Mesendoderm (in vitro differentiated cells): ENCODE data around the gene DZIP1L.

ENCODE experiments used
- DNase-seq: peaks from one replicate; pipeline ENCODE4 v3.0.0; 2013
- H2AK5ac ChIP-seq: 2 replicates; pipeline ENCODE4 v1.6.1; 2013; ENCODE audit warnings: low read length, inconsistent platforms
- H2BK120ac ChIP-seq: 2 replicates; pipeline ENCODE4 v1.6.1; 2013; ENCODE audit warnings: low read depth, mild to moderate bottlenecking, low read length, moderate library complexity, mixed read lengths
- H2BK15ac ChIP-seq: replicated peaks from 2 replicates; pipeline ENCODE4 v1.6.1; 2013; ENCODE audit warnings: low read depth, mild to moderate bottlenecking, moderate library complexity
- H2BK5ac ChIP-seq: 2 replicates; pipeline ENCODE4 v1.6.1; 2013; ENCODE audit warnings: low read length, inconsistent platforms
- H3K18ac ChIP-seq: 2 replicates; pipeline ENCODE4 v1.6.1; 2013; ENCODE audit warnings: mild to moderate bottlenecking, low read length, mixed read lengths
- H3K23ac ChIP-seq: one replicate; pipeline ENCODE4 v1.6.1; 2013; ENCODE audit warnings: low read length
- H3K27ac ChIP-seq: 2 replicates; pipeline ENCODE4 v1.5.1; 2013; ENCODE audit warnings: low read depth, mild to moderate bottlenecking, inconsistent platforms, low read length, moderate library complexity
- H3K27me3 ChIP-seq: 2 replicates; pipeline ENCODE4 v1.6.1; 2013; ENCODE audit warnings: low read length, control low read depth, mild to moderate bottlenecking, inconsistent platforms; ENCODE audit not compliant: insufficient read depth, poor library complexity
- H3K36me3 ChIP-seq: 2 replicates; pipeline ENCODE4 v1.6.1; 2013; ENCODE audit warnings: low read length, inconsistent platforms; ENCODE audit not compliant: control insufficient read depth, insufficient read depth
- H3K4ac ChIP-seq: one replicate; pipeline ENCODE4 v1.6.1; 2013; ENCODE audit warnings: low read depth, mild to moderate bottlenecking, low read length, moderate library complexity
- H3K4me1 ChIP-seq: 2 replicates; pipeline ENCODE4 v1.6.1; 2013; ENCODE audit warnings: low read depth, low read length, inconsistent platforms; ENCODE audit not compliant: control insufficient read depth
- H3K4me2 ChIP-seq: 2 replicates; pipeline ENCODE4 v1.6.1; 2013; ENCODE audit warnings: low read length
- H3K4me3 ChIP-seq: 2 replicates; pipeline ENCODE4 v1.5.1; 2013; ENCODE audit warnings: mild to moderate bottlenecking, low read length
- H3K56ac ChIP-seq: one replicate; pipeline ENCODE4 v1.6.1; 2013; ENCODE audit warnings: low read length
- H3K79me1 ChIP-seq: 2 replicates; pipeline ENCODE4 v1.6.1; 2013; ENCODE audit warnings: low read length, inconsistent platforms
- H3K79me2 ChIP-seq: 2 replicates; pipeline ENCODE4 v1.6.1; 2013; ENCODE audit warnings: mild to moderate bottlenecking, low read length; ENCODE audit not compliant: control insufficient read depth, insufficient read depth
- H3K9ac ChIP-seq: 2 replicates; pipeline ENCODE4 v1.6.1; 2013; ENCODE audit warnings: low read length, inconsistent platforms
- H4K5ac ChIP-seq: one replicate; pipeline ENCODE4 v1.6.1; 2013; ENCODE audit warnings: low read length
- H4K8ac ChIP-seq: one replicate; pipeline ENCODE4 v1.6.1; 2013; ENCODE audit warnings: low read depth, mild to moderate bottlenecking, control low read depth, low read length, moderate library complexity
- WGBS: extraction: QIAGEN DNeasy Blood & Tissue Kit; methylation state at CpG from one replicate; pipeline ENCODE4 v1.1.7; 2013; ENCODE audit warnings: low lambda C conversion rate, missing lambda C conversion rate; ENCODE audit not compliant: insufficient coverage; ENCODE audit errors: extremely low coverage; 5-methylcytosine and 5-hydroxymethylcytosine counted together

DZIP1L gene

DNA sequence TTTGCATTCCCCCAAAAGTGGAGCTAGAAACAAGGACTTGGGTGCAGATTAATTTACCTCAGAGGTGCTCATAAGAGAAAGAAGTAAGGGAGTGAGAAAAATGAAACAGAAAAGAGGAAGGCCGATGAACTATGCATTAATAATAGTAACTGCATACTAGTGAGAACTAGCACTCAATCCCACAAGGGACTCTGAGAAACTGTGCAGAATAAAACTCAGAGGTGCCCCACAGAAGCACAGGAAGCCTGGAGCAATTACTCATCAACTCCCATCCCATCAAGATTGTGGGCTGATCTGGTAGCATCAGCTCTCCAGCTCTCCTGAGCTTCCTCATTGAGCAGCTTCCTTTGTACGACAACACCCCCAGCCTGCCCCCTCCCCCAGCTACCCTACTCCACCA lies 54.6 kb downstream of the DZIP1L start:
- Histone ChIP-seq H3K79me2 (no peaks in the 10 kb centered on the region), H3K79me1 (no peaks in the 10 kb centered on the region), H2BK120ac (no peak overlapping the region), H3K27me3 (no peaks in the 10 kb centered on the region), H3K4me1 (no peaks in the 10 kb centered on the region), H3K36me3 (no peaks in the 10 kb centered on the region), H3K4ac (no peak overlapping the region), H3K9ac (no peak overlapping the region), H3K23ac (no peak overlapping the region), H3K4me2 (no peak overlapping the region), H3K56ac (no peak overlapping the region), H3K4me3 (no peak overlapping the region), H3K27ac (no peak overlapping the region), H4K8ac (no peak overlapping the region), H4K5ac (no peak overlapping the region), H3K18ac (no peak overlapping the region), H2BK5ac (no peak overlapping the region), H2BK15ac (no peak overlapping the region), H2AK5ac (no peak overlapping the region)
- DNase-seq = no peak
- WGBS = no CpG with 5 or more reads among the region's 2 CpGs

DNA sequence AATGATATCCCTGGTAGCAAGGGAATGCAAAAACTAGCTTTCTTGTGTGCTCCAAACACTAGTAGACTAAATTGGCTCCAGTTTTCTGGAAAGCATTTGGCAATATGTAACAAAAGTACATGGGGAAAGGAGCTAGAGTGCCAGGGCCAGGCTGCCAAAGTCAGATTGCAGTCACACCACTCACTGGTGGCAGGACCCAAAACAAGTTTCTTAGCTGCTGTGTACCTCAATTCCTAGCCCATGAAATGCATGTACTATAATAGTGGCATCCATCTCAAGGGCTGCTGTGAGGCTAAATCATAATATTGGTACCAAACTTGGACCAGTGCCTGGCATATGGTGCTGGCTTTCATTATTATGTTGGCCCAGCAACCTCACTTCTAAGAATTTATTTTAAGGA lies 56.1 kb downstream of the DZIP1L start:
- Histone ChIP-seq H3K4me2 (no peak overlapping the region), H4K5ac (no peak overlapping the region), H3K79me2 (no peaks in the 10 kb centered on the region), H3K27ac (no peak overlapping the region), H3K4me1 (no peaks in the 10 kb centered on the region), H2BK5ac (no peak overlapping the region), H2BK120ac (no peak overlapping the region), H3K56ac (no peak overlapping the region), H2AK5ac (no peak overlapping the region), H3K4me3 (no peak overlapping the region), H4K8ac (no peak overlapping the region), H3K36me3 (no peaks in the 10 kb centered on the region), H3K23ac (no peak overlapping the region), H2BK15ac (no peak overlapping the region), H3K27me3 (no peaks in the 10 kb centered on the region), H3K79me1 (no peaks in the 10 kb centered on the region), H3K18ac (no peak overlapping the region), H3K9ac (no peak overlapping the region), H3K4ac (no peak overlapping the region)
- DNase-seq = no peak

DNA sequence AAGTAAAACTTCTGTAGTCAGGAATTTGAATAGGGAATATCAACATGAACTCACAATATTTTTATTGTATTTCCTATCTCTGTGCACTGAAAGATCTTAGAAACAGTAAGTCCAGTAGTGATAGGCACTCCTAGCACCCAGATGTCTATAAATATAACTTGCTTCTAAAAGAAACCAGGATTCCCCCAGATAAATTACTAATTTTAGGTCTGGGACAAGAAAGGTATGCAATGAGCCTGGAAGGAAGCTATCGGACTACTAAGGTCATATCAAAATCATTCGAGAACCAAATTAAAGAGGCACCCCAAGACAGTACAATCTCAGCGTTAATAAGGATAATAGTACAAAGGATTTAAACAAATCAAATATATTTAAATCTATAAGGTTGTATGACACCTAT lies 58.0 kb downstream of the DZIP1L start:
- Histone ChIP-seq H3K23ac (no peak overlapping the region), H3K4me1 (no peaks in the 10 kb centered on the region), H3K4me3 (no peak overlapping the region), H3K56ac (no peak overlapping the region), H3K18ac (no peak overlapping the region), H2BK15ac (no peak overlapping the region), H4K5ac (no peak overlapping the region), H3K36me3 (no peaks in the 10 kb centered on the region), H3K9ac (no peak overlapping the region), H2BK120ac (no peak overlapping the region), H3K27me3 (no peaks in the 10 kb centered on the region), H3K79me1 (no peaks in the 10 kb centered on the region), H3K27ac (no peak overlapping the region), H4K8ac (no peak overlapping the region), H2AK5ac (no peak overlapping the region), H2BK5ac (no peak overlapping the region), H3K79me2 (no peaks in the 10 kb centered on the region), H3K4ac (no peak overlapping the region), H3K4me2 (no peak overlapping the region)
- WGBS = no CpG with 5 or more reads among the region's 3 CpGs
- no peak for DNase-seq

DNA sequence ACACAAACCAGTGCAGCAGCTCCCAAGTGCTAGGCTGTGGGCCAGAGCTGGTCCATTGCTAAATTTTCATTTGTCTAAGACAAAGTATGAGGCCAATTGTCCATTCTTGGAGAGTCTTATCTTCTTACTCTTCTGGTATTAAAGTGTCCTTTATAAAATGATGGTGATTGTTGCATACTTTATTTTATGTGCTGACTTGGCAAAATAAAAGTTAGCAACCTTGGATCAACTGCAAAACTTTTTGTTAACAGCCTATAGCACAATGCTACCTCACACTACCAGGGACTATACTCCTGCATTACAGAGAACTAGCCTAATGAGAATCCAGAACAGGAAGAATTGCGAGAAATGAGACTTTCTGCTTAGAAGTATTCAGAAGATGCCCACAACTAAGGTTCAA lies 61.4 kb downstream of the DZIP1L start:
- no peak overlapping the region for H3K4me2 ChIP-seq
- no peak overlapping the region for H3K27ac ChIP-seq
- H2BK5ac ChIP-seq = no peak overlapping the region
- H3K9ac ChIP-seq = no peak overlapping the region
- no peaks in the 10 kb centered on the region for H3K79me1 ChIP-seq
- H3K79me2 ChIP-seq = no peaks in the 10 kb centered on the region
- H4K8ac ChIP-seq = no peak overlapping the region
- no peak overlapping the region for H3K23ac ChIP-seq
- WGBS = no CpG with 5 or more reads among the region's 1 CpG
- no peak overlapping the region for H2AK5ac ChIP-seq
- H4K5ac ChIP-seq = no peak overlapping the region
- no peak overlapping the region for H3K18ac ChIP-seq
- no peak overlapping the region for H2BK120ac ChIP-seq
- no peak for DNase-seq
- no peaks in the 10 kb centered on the region for H3K4me1 ChIP-seq
- H3K4ac ChIP-seq = no peak overlapping the region
- no peaks in the 10 kb centered on the region for H3K36me3 ChIP-seq
- no peak overlapping the region for H3K56ac ChIP-seq
- no peak overlapping the region for H2BK15ac ChIP-seq
- H3K4me3 ChIP-seq = no peak overlapping the region
- no peaks in the 10 kb centered on the region for H3K27me3 ChIP-seq

DNA sequence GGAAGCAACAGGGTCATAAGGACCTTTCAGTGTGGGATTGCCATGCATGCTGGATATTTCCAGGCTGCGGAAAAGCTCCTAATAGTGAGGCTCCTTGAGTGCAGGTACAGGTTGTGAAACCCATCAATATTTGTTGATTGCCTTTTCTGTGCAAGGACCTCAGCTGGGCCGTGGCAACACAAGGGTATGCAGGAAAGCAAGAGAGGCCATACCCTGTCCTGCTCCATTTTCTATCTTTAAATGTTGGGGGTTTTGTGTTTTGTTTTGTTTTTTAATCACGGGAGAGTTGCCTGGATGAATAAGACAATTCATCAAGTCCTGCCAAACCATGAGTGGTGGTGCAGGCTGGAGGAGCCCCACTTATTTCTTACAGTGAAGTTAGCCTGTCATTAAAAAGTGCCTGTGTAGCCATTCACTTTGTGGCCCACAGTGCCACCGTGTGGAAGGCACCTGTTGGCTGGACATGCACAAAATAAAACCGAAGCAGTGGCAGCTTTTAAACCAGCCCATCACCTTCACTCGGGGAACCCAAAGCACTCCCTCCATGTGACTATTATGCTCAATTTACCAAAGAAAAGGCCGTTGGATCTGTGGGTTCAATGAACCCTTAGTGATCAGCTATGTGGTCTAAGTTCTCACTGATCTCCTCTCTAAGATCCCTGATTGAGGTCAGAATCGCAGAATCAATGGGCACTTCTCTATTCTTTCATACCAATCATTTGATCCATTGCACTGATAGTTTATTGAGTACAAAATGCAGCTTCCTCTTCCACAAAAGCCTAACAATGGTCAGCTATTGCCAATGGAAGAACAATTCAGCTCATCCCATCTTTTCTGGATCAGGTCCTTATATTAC lies 63.2 kb downstream of the DZIP1L start:
- no peak overlapping the region for H3K4me2 ChIP-seq

More for the DNA sequence above, 63.2 kb downstream of the DZIP1L start:
- no peak overlapping the region for H3K23ac ChIP-seq
- peak; percentile 69 for DNase-seq
- no peak overlapping the region for H4K8ac ChIP-seq
- H2AK5ac ChIP-seq = no peak overlapping the region
- no peaks in the 10 kb centered on the region for H3K36me3 ChIP-seq
- no peaks in the 10 kb centered on the region for H3K79me2 ChIP-seq
- no peak overlapping the region for H2BK15ac ChIP-seq
- no peak overlapping the region for H3K18ac ChIP-seq
- peaks cover 3% of the 10 kb centered on the region for H3K4me1 ChIP-seq
- no peak overlapping the region for H4K5ac ChIP-seq
- H2BK120ac ChIP-seq = no peak overlapping the region
- no peak overlapping the region for H3K4ac ChIP-seq
- H3K4me3 ChIP-seq = no peak overlapping the region
- no peak overlapping the region for H3K9ac ChIP-seq
- no peak overlapping the region for H3K56ac ChIP-seq
- H2BK5ac ChIP-seq = no peak overlapping the region
- H3K27ac ChIP-seq = no peak overlapping the region
- no peaks in the 10 kb centered on the region for H3K79me1 ChIP-seq
- WGBS = no CpG with 5 or more reads among the region's 8 CpGs
- no peaks in the 10 kb centered on the region for H3K27me3 ChIP-seq
